OCI-M2 (cell line): ENCODE data around the gene CRYL1.

Experiments used
- DNase-seq: peaks from one replicate; lab custom pipeline; 2025; ENCODE audit not compliant: unreplicated experiment; lab: John Stamatoyannopoulos, UW

Gene CRYL1, protein sequence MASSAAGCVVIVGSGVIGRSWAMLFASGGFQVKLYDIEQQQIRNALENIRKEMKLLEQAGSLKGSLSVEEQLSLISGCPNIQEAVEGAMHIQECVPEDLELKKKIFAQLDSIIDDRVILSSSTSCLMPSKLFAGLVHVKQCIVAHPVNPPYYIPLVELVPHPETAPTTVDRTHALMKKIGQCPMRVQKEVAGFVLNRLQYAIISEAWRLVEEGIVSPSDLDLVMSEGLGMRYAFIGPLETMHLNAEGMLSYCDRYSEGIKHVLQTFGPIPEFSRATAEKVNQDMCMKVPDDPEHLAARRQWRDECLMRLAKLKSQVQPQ

GRCh38 chr13:20525601-20526544 is at the start of gene CRYL1:
Gene CRYL1, minus strand, starts transcription at chr13:20525857. Its CDS starts 63 bp downstream, at chr13:20525794.
- DNase-seq: no peak

DNA sequence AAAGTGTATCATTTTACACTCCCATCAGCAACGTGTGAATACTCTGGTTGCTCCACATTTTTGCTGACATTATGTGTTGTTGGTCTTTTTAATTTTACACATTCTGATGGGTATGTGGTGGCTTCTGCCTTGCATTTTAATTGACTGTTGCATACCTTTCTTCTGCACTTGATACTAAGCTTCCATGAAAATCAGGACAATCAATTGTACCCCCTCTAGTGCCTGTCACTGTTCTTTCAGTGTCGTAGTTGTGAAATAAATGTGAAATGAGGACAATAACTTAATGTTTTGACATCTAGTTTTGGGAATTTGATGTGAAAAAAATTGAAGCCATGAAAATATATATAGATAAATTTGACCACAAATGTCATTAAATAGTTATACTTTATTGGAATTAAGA is 48.0 kb upstream of the CRYL1 start:
- DNase-seq: no peak

DNA sequence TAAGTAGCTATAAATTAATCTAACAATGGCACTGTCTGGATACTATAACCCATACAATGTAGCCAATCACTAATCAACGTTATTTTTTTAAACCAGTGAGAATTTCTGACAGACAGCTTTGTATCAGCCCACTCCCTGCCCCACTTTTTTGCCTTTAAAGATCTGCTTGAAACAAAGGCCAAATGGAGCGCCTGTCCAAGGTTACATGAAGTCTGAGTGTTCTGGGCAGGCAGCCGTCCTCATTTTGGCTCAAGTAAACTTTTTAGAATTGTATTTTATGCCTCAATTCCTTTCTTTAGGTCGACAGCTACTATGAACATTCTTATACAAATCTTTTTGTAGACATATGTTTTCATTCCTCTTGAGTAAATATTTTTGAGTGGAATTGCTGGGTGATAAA is 47.5 kb upstream of the CRYL1 start:
- DNase-seq: no peak

GRCh38 chr13:20571676-20572075 is 46.0 kb upstream of the CRYL1 start:
- no peak for DNase-seq

DNA sequence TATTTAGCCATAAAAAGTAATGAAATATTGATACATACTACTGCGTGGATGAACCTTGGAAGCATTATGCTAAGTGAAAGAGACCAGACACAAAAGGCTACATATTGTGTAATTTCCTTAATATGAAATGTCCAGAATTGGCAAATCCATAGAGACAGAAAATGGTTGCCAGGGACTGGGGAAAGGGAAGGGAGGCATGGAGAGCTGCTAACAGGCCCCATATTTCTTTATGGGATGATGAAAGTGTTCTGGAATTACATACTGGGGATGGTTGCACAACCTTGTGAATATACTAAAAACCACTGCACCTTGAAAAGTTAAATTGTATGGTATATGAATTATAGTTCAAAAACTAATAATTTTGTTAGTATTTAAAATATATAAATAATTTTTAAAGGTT is 44.9 kb upstream of the CRYL1 start:
- no peak for DNase-seq

- DNase-seq: no peak
These were observed 42.3 kb upstream of the CRYL1 start for GRCh38 chr13:20567881-20568528.

DNA sequence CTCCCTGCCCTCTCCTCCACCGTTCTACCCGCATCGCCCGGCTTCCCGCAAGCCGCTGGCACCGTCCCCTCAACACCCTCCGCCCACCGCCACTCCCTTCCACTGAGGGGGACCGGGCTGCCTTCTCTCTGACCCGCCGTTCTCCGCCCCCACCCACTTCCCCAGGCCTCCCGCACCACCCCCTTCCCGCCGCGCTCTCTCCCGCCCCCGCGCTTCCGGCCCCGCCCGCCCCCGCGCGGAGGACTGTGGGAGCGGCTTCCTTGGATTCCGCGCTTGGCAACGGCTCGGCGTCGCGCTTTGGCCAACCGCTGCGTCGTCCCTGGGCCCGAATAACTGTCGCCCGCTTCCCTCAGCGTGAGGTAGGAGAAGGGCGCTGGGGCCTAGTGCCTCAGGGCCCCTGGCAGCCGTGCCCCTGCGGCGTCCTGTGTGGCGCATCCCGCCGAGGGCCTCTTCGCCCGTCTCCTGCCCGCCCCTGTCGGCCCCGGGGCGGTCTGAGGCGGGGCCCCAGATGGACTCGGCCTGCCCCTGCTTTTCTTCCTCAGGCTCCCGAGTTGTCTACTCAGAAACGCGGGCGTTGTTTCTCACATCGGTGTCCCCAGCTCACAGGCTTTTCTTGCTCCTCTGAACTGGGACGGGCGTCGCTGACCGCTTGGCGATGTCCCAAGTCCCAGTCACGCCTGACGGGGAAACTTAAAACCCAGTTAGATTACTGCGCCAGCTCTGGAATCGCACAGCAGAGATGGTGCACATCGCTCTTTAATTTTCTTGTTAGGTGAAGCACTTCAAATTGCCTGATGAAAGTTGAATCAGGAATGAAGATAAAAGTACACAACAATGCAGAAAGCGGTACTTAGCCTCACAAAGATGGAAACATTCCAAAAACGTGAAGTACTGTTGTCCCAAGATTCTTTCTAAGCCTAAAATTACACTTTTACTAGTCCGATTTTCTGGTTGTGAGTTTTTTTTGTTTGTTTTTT is 41.5 kb upstream of the CRYL1 start, which contains the start of gene IFT88:
Gene IFT88 (plus strand): TSS at position 260 of the 977 bp plus-strand sequence. CDS start 7,229 bp downstream, outside the sequence.
- DNase-seq: no peak

DNA sequence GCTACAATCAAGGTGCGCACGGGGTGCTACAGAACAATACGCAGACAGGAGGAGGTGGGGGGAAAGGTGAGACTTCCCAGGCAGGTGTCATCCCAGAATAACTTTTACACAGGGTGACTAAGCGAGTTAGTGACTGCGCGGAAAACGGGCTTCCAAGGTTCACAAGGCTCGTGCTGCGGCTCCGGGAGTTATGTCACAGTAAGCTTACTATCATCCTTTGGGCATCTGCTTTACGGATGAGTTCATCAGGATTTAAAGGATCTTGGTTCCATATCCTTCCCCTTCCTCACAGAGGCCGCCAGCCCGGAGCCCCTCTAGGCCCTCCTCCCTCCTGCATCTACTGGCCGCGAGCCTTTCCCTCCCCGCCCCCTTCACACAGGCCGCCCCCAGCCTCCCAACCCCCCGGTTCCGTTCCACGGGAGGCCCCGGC is 40.8 kb upstream of the CRYL1 start:
- DNase-seq: no peak

DNA sequence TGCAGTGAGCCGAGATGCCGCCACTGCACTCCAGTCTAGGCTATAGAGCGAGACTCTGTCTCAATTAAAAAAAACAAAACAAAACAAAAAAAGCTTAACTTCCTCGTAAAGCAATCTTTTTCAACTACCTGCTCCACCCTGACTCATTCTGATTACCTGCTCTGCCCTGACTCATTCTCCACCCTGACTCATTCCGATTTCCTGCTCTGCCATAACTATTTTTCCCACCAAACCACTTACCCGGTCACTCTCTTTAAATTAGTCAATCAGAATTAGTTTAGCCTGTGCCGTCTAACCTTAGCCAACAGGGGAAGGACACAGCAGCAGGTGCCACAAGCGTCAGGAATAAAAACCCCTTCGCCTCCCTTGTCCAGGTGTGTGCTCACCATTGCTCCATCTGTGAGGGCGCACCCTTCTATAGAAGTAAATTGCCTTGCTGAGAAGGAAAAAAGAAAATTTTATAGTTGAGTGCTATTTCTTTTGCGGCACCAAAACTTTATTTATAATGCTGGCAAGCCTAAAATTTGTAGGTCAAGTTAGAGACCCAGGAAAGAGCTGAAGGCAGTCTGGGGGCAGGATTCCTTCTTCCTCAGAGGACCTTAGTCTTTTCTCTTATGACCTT is 39.6 kb upstream of the CRYL1 start:
- DNase-seq: no peak

DNA sequence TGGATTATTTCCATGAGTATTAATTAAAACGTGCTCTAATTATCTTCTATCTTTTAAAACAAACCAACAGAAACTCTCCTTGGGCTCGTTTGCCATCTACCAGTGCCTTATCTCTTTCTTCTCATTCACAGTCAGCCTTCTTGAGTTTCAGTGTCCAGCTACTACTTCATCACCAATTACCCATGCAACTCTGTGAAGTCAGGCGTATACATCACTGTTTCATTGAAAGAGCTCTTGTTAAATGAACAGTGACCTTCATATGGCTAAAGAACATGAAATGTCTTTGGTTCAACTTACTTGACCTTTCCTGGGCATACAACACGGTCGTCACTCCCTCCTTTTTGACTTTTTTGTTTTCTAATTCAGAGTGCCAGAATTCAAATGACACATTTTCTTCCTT is 36.1 kb upstream of the CRYL1 start:
- no peak for DNase-seq

DNA sequence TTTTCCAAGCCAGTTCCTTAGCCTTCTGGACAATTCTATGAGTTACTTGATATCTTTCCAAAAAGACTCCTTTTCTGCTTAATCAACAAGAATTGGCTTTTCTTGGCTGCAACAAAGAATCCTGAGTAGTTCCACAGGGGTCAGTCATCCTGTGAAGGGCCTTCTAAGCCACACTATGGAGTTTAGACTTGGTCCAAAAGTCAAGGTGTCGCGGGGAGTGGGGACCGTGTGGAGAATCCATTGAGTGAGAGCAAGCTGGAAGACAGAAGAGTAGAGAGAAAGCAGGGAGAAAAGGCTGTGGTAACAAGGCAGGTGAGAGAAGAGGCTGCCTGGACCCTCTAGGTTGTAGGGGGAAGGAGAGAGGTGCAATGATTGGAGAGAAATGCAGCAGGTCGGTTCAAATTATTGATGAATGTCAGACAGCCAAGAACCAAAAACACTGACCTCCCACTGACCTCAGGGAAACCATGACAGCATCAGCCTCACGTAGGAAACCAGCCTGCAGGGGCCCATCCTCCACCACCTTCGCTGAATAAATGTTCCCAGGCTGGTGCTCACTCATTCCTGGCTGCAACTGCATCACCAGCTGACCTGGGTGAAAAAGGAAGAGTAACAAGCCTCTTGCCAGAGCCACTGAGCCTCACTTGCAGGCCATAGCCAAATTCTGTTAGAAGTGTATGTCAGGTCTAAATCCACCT is 34.2 kb upstream of the CRYL1 start:
- no peak for DNase-seq

DNA sequence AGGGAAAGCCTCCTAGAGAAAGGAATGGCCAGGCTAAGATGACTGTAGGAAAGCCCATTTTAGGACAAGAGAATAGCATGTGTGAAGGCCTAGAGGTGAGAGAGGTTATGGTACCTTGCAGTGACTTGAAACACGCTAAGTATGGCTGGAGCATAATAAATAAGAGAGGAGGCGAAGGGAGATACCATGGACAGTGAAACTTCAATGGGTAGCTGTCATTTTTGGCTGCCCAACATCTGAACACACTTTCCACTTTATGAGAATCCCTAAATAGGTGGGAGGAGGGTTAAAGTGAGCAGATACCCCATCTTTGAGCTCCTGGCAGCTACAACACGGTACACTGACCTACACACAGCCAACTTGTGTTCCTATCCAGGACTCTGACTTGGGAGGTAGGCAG is 33.3 kb upstream of the CRYL1 start:
- no peak for DNase-seq

DNA sequence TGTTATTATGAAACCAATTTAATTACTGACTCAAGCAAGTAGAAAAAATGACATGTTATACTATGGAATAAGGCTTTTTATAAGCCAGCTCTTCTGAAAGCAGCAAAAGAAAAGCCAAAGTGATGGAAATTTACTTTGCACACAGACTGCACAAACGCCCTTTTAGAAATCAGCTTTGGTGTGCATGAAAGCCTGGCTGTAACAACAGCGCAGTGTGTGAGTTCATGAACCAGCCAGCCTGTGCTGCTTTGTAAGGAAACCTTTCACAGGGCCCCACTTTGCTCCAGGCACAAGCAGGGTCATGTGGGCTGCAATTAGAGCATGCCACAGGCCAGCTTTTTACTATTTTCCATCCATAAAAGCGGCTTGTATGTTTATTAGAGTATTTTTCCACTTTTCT is 27.7 kb upstream of the CRYL1 start:
- no peak for DNase-seq

- no peak for DNase-seq
These were observed 25.1 kb upstream of the CRYL1 start for GRCh38 chr13:20550799-20551198.

GRCh38 chr13:20547479-20547908 is 21.8 kb upstream of the CRYL1 start:
- no peak for DNase-seq

DNA sequence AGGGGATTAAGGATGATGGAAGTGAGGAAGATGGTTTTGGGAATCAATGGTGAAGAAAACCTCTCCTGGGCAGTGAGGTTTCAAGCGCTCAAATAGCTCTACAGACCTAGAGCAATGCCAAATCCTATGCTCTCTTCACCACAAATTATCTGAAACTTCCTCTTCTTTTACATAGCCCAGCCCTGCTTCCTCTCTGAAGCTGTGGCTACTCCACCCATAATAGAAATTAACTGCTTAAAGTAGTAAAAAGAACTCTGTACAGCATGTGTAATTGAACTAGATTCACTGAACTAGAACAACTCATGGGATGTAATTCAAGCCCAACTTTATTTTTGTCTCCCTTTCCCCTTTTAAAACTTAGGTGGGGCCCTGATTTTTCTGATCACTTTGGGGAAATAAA is 20.9 kb upstream of the CRYL1 start:
- no peak for DNase-seq

DNA sequence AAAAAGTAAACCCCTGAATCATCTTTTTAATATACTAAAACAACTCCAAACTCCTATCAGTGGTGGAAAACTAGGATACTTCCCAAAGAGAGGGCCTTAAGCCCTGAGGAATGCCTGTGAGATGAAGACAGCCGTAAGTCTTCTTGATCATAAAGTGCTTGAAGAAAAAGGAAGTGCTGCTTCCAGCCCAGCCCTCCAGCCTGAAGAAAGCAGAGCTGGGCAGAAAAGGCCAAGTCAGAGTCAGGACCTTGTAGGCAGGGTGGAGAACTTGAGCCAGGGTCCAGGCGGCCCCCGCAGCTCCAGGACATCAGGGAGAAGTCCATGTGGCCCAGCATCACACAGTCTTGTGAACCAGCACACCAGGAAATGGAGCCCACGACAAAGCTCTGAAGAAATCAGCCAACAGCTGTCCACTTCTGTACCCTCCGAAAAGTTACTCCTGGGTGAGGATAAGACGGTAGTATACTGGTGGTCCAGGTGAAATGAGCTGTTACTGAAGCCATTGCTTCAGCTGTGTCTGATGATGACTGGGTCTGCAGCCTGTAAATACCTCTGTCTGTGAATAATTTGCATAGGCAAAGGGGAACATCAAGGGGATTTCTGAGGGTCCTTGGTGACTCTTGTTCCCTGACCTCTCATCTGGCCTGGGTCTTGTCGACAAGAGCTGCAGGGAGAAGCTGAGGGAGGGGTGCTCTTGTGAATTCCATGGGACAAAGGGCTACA is 18.7 kb upstream of the CRYL1 start:
- no peak for DNase-seq

DNA sequence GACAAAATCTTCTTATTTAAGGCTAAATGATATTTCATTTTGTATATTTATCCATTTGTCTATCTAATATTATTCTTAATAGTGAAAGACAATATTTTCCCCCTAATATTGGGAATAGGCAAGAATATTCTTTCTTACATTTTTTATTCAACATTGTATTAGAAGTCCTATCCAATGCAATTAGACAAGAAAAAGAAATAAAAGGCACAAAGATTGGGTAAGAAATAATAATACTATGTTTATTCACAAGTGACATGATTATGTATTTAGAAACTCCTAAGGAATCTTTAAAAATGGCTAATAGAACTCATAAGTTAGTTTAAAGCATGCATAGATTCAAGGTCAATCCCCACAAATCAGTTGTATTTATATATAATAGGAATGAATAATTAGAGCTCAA is 11.3 kb upstream of the CRYL1 start:
- no peak for DNase-seq
